ENCODE measurements around the gene CRTC3.

- TF ChIP-seq CTCF (IDR thresholded peaks at IDR 0.05) (no peak), EP300 (IDR thresholded peaks at IDR 0.05) (no peak), POLR2A (IDR thresholded peaks at IDR 0.05; ENCODE audit: low read depth) (no peak)
Measured at GRCh38 chr15:90547540-90547939, 17.8 kb downstream of the CRTC3 start.

All from esophagus muscularis mucosa (tissue), 4 donors.